Measurements from ENCODE around the gene DNM2. TPM values are rescaled to one million over a fixed set of nuclear protein-coding genes. Genes with fewer than 3 reads are reported as not detected.

Gene DNM2
- total and polyA plus RNA-seq, 2 of the 13 experiments (the other 11 are each of a cell fraction or from before 2014, with no cell fraction given): 41.7 to 59.8 TPM

DNA sequence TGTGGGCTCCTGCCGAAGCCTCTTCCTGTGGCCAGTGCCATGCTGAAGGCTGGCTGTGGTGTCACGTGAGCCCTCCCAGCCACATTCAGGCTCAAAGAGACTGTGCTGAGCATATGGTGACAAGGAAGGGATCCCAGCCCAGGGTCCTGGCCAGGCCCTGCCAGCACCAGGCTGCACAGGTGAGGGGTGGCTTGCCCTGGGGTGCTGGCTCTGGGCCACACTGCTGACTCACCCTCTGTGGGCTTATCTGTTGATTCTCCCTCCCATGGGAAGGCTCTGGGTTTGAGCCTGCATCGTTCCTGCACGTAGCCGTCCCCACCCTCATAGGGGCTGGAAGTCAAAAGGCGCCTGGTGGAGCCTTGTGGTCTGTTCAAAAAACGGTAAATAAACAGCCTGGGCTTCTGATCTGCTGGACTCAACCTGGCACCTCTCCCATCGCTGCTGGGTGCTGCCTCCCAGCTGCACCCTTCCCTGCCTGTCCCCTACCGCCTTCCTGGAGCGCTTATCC lies 31.1 kb downstream of the DNM2 start (continued):
- no peak for TF ChIP-seq ZNF407 (CRISPR knock-in tag; IDR thresholded peaks at IDR 0.05; ENCODE audit: not compliant biosample characterization)
- TF ChIP-seq ARID3A (IDR thresholded peaks at IDR 0.05; ENCODE audit: low read depth, low read length): no peak
- TF ChIP-seq NFIB (CRISPR knock-in tag; IDR thresholded peaks at IDR 0.05; ENCODE audit: borderline replicate concordance): no peak
- no peak for TF ChIP-seq ZSCAN5A (CRISPR knock-in tag; IDR thresholded peaks at IDR 0.05; ENCODE audit: borderline replicate concordance)
- no peak for TF ChIP-seq YY1 (IDR thresholded peaks at IDR 0.05; ENCODE audit: insufficient read depth, insufficient replicate concordance, low read depth, low read length)
- no peak for TF ChIP-seq NFKBIZ (CRISPR knock-in tag; IDR thresholded peaks at IDR 0.05)
- TF ChIP-seq, protein P1, sequence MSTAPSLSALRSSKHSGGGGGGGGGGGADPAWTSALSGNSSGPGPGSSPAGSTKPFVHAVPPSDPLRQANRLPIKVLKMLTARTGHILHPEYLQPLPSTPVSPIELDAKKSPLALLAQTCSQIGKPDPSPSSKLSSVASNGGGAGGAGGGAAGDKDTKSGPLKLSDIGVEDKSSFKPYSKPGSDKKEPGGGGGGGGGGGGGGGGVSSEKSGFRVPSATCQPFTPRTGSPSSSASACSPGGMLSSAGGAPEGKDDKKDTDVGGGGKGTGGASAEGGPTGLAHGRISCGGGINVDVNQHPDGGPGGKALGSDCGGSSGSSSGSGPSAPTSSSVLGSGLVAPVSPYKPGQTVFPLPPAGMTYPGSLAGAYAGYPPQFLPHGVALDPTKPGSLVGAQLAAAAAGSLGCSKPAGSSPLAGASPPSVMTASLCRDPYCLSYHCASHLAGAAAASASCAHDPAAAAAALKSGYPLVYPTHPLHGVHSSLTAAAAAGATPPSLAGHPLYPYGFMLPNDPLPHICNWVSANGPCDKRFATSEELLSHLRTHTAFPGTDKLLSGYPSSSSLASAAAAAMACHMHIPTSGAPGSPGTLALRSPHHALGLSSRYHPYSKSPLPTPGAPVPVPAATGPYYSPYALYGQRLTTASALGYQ (CRISPR knock-in tag; IDR thresholded peaks at IDR 0.05): peak; percentile 46; the same call in 1 of the 2 replicates
- TF ChIP-seq ZNF335 (CRISPR knock-in tag; IDR thresholded peaks at IDR 0.05): peak; percentile 73; the same call in 1 of the 2 replicates
- no peak for TF ChIP-seq JARID2 (CRISPR knock-in tag; IDR thresholded peaks at IDR 0.05; ENCODE audit: insufficient replicate concordance)
- no peak for TF ChIP-seq TRIM22 (IDR thresholded peaks at IDR 0.05)
- TF ChIP-seq ZC3H4 (CRISPR knock-in tag; IDR thresholded peaks at IDR 0.05; ENCODE audit: borderline replicate concordance): no peak
- TF ChIP-seq HOXA5 (CRISPR knock-in tag; IDR thresholded peaks at IDR 0.05): no peak
- TF ChIP-seq SMYD3 (CRISPR knock-in tag; IDR thresholded peaks at IDR 0.05): no peak
- TF ChIP-seq HNRNPK (IDR thresholded peaks at IDR 0.05; ENCODE audit: low read depth, low read length, poor library complexity, severe bottlenecking): no peak

Data from HepG2 (cell line).